ENCODE measurements around the gene BIRC3. TPM values are rescaled to one million over a fixed set of nuclear protein-coding genes. Genes with fewer than 3 reads are reported as not detected.
A peak's percentile ranks its signal among the peaks of the same experiment; 100 is the strongest.

Gene BIRC3
- 1.0 TPM for polyA plus RNA-seq (ENCODE audit: insufficient read length)

GRCh38 chr11:102317099-102317767 is at the start of gene BIRC3:
BIRC3 (plus strand) TSS chr11:102317484; CDS start chr11:102324510, 7,026 bp downstream.
- no peak for DNase-seq (ENCODE audit: low read depth)

GRCh38 chr11:102267609-102268008 is 49.7 kb upstream of the BIRC3 start:
- DNase-seq (ENCODE audit: low read depth) = no peak

- DNase-seq (ENCODE audit: low read depth) = no peak
Measured at GRCh38 chr11:102268083-102268984, 49.0 kb upstream of the BIRC3 start.

- no peak for DNase-seq (ENCODE audit: low read depth)
Measured at GRCh38 chr11:102268985-102269470, 48.3 kb upstream of the BIRC3 start.

- no peak for DNase-seq (ENCODE audit: low read depth)
Measured at GRCh38 chr11:102269927-102270326, 47.4 kb upstream of the BIRC3 start.

GRCh38 chr11:102272047-102272824 is 45.0 kb upstream of the BIRC3 start:
- DNase-seq (ENCODE audit: low read depth) = no peak

- no peak for DNase-seq (ENCODE audit: low read depth)
Measured at GRCh38 chr11:102274628-102275027, 42.7 kb upstream of the BIRC3 start.

GRCh38 chr11:102276362-102276761 is 40.9 kb upstream of the BIRC3 start:
- DNase-seq (ENCODE audit: low read depth) = no peak

- DNase-seq (ENCODE audit: low read depth) = no peak
Measured at GRCh38 chr11:102276783-102277182, 40.5 kb upstream of the BIRC3 start.

- DNase-seq (ENCODE audit: low read depth) = peak; percentile 63
Measured at GRCh38 chr11:102279641-102280170, 37.6 kb upstream of the BIRC3 start.

GRCh38 chr11:102280245-102280833 is 36.9 kb upstream of the BIRC3 start:
- no peak for DNase-seq (ENCODE audit: low read depth)

- no peak for DNase-seq (ENCODE audit: low read depth)
Measured at GRCh38 chr11:102283116-102283485, 34.2 kb upstream of the BIRC3 start.

GRCh38 chr11:102284008-102284407 is 33.3 kb upstream of the BIRC3 start:
- DNase-seq (ENCODE audit: low read depth) = no peak

- no peak for DNase-seq (ENCODE audit: low read depth)
Measured at GRCh38 chr11:102286292-102286691, 31.0 kb upstream of the BIRC3 start.

GRCh38 chr11:102287964-102288724 is 29.1 kb upstream of the BIRC3 start:
- DNase-seq (ENCODE audit: low read depth) = peak; percentile 58

- no peak for DNase-seq (ENCODE audit: low read depth)
Measured at GRCh38 chr11:102288725-102289083, 28.6 kb upstream of the BIRC3 start.

- DNase-seq (ENCODE audit: low read depth) = no peak
Measured at GRCh38 chr11:102289592-102289991, 27.7 kb upstream of the BIRC3 start.

- DNase-seq (ENCODE audit: low read depth) = no peak
Measured at GRCh38 chr11:102291831-102292230, 25.5 kb upstream of the BIRC3 start.

GRCh38 chr11:102292933-102293332 is 24.4 kb upstream of the BIRC3 start:
- no peak for DNase-seq (ENCODE audit: low read depth)

GRCh38 chr11:102293873-102294601 is 23.2 kb upstream of the BIRC3 start:
- DNase-seq (ENCODE audit: low read depth) = no peak
